Measurements from ENCODE around the gene N4BP3. TPM values are rescaled to one million over a fixed set of nuclear protein-coding genes. Genes with fewer than 3 reads are reported as not detected.

Gene N4BP3
- total RNA-seq, 1 donor from 2014 or later: 22.2 TPM

DNA sequence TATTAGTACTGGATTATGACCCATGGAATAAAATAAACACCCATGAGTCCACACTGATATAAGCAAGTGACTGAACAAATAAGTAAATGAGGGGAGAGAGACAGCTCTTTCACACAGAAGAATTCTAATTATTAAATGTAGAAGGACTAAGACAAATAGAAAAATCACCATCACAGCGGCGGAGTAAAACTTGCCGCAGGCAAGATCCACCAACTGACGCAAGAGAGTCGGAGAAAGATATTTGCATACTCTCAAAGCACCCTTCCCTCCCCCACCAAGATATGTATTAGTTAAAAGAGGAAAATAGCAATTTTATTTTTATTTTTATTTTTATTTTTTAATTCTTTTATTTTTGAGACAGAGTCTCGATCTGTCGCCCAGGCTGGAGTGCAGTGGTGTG, 14.6 kb upstream of the N4BP3 start:
- no peak for DNase-seq (ENCODE audit: low read depth in 2 of 2)

DNA sequence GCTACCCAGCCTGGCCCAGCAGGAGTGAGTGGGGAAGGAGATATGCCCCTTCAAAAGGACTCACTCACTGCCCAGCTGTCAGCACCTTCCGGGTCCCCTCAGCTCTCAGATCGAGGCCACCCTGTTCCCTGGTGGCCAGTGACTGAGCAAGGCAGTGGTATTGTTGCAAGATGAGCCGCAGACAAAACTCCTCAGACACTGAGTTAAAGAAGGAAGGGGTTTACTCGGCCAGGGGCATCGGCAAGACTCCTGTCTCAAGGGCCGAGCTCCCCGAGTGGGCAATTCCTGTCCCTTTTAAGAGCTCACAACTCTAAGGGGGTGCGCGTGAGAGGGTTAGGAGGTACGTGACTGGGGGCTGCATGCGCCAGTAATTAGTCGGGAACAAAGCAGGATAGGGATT, 9.7 kb upstream of the N4BP3 start:
- no peak for DNase-seq (ENCODE audit: low read depth in 2 of 2)

DNA sequence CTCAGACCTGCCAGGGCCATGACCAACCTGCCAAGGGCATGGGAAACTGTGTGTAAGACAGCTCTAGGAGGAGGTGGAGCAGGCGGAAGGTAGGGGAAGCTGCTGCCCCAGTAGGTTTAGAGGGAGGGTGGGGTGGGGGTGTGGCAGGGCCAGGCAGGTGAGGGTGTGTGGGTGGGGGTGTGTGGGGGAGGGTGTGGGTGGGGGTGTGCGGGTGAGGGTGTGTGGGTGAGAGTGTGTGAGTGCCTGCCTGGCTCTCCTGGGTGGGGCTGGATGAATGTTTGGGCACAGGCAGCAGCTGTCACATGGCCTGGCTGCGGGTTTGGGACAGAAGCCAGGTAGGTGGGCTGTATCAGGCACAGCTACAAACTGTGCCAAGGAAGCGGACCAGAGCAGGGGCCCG, 8.8 kb upstream of the N4BP3 start:
- no peak for DNase-seq (ENCODE audit: low read depth in 2 of 2)

DNA sequence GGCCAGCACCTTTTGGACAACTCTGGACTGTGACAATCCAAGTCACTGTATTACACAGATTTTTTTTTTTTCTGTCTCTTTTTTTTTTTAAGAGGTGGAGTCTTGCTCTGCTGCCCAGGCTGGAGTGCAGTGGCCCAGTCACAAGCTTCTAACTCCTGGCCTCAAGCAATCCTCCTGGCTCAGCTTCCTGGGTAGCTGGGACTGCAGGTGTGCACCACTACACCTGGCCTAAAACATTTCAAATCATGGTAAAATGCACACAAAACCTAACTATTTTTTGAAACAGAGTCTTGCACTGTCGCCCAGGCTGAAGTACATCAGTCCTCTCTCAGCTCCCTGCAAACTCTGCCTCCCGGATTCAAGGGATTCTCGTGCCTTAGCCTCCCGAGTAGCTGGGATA, 7.2 kb upstream of the N4BP3 start:
- DNase-seq (ENCODE audit: low read depth in 2 of 2): no peak

DNA sequence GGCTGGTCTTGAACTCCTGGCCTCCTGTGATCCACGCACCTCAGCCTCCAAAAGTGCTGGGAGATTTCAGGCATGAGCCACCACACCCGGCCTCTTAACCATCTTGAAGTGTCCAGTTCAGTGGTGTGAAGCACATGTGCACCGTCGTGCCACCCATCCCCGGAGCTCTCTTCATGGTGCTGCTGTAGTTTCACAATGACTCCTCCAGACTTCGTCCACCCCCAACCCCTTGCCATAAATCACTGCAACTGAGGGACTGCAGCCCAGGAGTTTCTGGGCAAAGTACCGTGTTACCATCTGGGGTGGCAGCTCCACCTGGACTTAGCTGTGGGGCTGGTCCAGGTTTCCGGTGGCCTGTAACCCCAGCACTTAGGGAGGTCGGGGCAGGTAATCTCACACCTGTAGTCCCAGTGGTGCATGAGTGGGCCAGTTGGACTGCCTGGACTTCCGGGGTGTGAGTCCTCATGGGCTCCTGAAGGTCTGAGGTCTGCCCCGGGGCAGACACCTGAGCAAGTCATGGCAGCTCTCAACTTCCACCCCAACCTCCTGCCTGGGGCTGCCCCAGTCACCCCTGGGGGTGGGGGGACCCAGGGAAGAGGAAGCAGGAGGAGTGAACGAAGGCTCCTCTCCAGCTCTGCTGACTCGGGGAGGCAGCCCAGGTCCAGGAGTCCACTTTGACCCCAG, 6.6 kb upstream of the N4BP3 start:
- no peak for DNase-seq (ENCODE audit: low read depth in 2 of 2)

DNA sequence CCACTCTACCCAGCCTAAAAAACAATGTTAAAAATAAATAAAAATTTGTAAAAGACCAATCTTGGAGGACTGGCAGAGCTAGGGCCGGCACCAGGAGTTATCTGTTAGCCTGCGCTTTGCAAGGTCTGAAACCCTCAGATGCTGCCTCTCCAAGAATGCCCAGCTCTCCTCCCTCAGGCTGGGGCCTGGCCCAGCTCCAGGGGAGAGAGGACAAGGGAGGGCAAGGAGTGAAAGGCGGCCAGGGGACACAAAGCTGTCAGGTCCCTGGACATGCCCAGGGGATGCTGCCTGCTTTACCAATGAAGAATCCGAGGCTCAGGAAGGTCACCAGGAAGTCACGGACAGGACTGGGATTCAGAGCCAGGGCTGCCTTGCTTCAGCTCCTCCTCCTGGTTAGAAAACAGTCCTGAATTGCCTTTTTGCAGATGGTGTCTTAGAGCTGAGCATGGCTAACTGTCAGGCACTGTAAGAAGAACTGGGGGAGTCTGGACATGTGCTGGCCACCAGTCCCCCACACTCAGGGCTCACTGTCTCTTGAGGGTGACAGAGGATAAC, 5.5 kb upstream of the N4BP3 start:
- no peak for DNase-seq (ENCODE audit: low read depth in 2 of 2)

DNA sequence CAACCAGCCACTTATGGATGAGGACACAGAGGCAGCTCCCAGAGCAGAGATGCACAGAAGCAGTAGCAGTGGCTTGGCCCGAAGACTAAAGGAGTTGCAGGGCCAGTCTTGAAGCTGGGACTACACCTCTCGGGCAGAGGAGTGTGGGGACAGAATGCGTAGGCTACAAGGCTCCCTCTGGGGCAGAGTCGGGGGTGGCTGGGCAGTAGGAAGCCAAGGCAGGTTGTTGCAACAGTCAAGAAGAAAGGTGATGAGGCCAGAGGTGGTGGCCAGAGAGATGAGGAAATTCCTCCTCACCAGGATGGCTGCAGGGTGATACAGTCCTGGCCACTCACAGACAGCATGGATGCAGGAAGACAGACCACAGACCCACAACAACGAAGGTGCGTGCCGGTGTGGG, 4.9 kb upstream of the N4BP3 start:
- DNase-seq (ENCODE audit: low read depth in 2 of 2): no peak

DNA sequence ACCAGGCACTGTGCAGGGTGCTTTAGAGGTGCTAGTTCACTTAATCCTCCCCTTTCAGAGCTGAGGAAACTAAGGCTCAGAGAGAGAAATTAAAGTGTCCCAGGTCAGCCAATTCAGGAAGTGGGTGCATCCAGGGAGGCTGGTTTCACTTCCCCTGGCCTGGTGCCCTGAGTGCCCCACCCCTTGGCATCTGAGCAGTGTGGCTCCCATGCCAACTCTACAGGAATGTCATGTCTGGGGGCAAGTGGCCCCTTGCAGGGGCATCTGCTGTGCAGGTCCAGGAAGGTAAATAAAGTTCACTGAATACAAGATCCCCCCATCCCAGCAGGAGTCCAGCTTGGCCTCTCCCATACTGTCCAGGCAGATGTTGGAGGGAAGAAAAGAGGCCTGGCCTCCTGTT, 4.4 kb upstream of the N4BP3 start:
- DNase-seq (ENCODE audit: low read depth in 2 of 2): no peak

DNA sequence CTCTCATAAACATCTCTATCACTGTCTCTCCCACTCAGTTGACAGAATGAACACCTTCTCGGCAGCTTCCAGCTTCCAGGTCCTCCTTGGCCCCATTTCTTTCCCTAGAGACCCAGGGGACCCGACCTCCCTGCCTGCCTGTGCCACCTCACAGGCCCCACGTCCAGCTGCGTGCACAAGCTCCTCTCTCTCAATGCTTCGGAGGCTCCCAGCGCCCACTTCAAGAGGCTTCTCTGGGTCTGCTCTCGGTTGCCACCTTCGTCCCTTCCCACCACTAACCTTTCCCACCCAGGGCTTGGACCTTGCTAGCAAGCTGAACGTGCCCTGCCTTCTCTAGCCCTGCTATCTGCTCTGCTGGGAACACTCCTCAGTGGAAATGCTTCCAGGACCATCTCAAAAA, 2.8 kb upstream of the N4BP3 start:
- DNase-seq (ENCODE audit: low read depth in 2 of 2): no peak

DNA sequence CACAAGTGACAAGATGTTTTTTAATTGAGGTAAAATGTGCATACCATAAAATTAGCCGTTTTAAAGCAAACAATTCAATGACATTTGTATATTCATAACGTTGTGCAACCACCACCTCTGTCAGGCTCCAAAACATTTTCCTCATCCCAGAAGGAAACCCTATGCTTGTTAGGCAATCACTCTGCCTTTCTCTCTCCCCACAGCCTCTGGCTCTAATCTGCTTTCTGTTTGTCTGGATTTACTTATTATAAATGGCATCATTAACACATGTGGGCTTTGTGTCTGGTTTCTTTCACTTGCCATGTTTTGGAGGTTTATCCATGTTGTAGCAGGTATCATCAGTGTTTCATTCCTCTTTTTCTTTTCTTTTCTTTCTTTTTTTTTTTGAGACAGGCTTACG, 1.4 kb upstream of the N4BP3 start:
- no peak for DNase-seq (ENCODE audit: low read depth in 2 of 2)

DNA sequence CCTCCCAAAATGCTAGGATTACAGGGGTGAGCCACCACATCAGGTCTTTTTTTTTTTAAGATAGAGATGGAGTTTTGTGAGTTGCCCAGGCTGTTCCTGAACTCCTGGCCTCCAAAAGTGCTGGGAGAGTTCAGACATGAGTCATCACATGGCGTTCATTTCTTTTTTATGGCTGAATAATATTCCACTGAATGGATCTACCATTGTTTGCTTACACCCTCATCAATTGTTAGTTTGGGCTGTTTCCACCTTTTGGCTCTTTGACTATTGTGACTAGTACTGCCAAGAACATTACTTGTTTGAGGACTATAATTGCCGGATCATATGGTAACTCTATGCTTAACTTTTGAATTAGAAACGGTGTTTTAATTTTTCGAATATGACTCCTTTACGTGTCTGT, 787 bp upstream of the N4BP3 start:
- no peak for DNase-seq (ENCODE audit: low read depth in 2 of 2)

DNA sequence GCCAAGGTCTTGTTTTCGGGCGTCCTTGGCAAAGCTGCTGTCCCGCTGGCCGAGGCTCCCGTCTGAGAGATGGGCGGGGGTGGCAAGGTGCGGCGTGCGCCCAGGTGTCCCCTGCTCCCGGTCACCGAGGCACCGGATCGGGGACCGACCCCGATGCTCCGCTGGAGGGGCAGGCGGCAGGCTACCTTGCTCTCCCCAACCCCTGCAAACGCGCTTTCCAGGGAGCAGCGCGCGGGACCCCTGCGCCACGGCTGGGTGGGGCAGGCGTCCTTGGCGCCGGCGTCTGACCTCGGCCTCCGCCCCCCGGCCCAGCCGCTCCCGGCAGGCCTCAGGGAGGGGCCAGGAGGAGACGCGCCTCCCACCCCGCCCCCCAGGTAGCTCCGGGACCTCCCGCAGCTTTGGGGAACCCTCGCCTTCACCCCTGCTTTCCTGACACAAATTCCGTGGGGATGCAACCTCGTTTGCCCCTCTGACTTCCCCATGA, 551 bp downstream of the N4BP3 start:
- DNase-seq (ENCODE audit: low read depth in 2 of 2): no peak

DNA sequence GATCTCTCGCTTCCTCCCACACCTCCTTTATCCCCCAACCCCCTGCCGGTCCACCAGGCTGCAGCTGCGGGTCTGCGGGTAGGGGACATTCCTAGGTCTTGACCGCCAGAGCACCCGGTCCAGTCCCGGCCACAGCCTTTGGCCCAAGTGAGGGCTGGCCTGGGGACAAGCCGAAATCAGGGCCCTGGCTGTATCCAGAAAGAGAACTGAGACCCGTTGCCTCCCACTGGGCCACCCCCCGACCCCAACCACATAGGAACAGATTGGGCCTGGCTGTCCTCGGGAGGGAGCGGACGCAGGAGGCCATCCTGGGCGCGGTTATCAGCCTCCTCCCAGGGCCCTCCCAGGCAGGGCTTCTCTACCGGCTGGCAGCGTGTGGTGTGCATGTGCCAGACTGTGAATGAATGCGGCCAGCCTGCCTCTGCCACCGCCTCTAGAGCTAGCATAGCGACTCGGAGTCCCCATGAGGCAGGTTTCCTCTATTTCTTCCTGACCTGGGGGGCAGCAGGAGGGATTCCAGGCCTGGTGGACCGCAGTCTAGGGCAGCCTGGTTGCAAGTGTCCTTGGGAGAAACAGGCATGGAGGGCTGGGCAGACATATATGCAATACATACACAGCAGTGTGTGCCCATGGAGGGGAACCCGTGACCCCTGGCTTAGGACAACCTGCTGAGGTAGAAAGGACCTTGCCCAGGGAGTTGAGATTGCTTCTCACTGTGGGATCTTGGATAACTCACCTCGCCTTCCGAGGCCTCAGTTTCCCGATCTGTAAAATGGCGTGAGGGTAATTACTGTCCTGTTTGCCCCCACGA, 1.2 kb downstream of the N4BP3 start:
- DNase-seq (ENCODE audit: low read depth in 2 of 2): peak in 1 of 2 donors; percentile 30

DNA sequence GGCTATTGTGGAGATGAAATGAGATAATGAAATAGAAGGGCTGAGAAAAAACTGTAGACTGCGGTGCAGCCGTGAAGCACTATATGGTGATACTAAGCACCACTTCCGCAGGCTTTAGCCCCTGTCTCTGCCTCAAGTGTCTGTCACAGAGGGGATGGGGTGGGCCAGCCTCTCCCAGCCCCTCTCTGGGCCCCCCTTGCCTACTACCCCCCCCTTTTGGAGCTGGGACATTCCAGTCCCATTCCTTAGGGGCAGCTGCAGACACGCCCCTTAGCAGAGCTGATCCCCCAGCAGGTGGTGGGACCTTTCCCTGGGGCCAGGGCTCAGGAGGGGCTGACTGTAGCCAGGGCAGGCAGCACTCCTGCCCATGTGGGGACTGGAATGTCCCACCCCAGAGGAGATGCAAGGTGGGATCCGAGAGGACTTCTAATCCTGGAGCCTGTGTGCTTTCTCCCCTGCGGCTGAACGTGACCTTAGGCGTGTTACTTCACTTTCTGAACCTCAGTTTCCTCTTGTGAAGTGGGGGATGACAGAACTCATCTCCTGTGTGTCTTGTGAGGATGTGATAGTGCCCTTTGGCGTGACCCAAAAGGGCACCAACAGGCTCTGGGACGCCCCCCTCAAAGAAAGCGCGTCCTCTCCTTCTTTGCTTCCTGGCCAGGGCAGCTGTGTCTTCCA, 1.9 kb downstream of the N4BP3 start:
- DNase-seq (ENCODE audit: low read depth in 2 of 2): no peak

DNA sequence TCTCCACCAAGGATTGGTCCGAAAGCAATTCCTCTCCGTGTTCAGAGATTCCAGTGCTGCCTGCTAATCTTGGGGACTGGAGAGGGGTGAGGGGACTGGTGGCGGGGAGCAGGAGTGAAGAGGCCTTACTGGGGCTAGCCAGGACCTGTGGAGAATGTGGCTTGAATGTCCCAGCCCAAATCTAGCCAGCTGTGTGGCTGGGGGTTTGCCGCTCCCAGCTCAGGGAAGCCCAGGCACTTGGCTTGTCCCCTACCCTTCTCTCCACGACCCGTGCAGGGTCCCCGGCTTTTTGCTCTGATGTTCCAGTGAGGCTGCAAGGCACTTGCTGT, 2.4 kb downstream of the N4BP3 start:
- no peak for DNase-seq (ENCODE audit: low read depth in 2 of 2)

DNA sequence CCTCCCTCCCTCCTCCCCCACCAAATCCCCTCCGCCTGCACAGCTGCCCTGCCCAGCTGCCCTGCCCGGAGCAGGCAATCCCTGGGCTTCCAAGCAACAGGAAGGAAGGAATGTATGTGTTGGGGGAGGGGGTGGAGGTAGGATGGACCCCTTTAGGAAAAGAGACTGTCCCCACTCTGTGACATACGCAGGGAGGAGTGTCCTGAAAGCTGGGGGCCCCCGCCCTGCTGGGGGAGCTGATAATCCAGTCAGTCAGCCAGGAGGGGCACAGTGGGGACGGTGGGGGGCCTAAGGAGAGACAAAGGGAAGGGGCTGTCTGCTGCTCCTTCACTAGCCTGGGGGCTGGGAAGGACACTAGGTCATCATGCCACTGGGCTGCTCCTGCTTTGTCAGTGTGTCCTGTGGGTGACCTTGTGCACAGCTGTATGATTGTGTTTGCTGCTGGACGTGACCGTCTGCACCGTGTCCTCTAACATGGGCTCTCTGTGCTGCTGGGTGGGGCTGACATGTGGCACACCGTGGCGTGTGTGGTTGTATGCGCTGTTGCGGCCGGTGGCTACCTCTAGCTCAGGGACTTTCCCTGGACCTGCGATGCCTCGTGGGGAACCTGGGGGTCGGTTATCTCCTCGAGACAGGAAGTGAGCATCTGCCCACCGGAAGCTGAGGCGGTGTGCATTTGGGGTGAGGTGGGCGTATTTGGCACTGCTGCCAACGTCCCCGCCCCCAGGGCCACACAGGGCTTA, 3.0 kb downstream of the N4BP3 start:
- DNase-seq (ENCODE audit: low read depth in 2 of 2): peak; percentile 43 to 55

DNA sequence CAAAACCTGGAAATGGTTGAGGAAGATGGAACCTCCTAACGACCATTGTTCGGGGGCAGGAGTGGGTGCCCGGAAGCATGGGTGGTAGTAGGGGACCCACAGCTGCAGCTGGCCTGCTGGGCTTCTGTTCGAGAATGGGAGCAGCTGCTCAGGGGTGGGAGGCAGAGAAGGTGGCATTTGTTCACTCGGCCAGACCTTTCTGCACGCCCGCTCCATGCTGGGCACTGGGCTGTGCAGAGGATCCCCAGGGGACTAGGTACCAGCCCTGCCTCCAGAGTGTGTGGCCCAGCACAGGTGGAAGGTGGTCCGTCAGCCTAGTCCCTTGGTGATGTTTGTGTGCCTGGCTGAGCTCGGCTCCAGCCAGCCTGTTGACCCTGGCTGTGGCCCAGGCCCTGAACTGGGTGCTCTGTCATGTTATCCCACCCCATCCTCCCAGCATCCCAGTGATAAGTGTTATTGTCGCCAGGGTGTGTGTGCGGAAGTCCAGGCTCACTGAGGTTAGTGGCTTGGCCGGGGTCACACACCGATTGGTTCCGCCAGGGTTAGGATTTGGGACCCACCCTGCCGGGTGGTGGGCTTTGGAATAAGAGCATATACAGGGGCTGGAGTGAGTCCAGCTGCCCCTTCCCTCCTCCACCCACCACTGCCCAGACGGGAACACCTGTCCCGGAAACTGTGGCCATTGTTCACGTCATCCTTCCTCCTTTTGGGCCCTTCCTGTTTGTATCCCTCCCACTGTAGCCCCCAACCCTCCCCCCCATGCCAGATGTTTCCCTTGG, 4.8 kb downstream of the N4BP3 start:
- DNase-seq (ENCODE audit: low read depth in 2 of 2): peak; percentile 80 to 89

DNA sequence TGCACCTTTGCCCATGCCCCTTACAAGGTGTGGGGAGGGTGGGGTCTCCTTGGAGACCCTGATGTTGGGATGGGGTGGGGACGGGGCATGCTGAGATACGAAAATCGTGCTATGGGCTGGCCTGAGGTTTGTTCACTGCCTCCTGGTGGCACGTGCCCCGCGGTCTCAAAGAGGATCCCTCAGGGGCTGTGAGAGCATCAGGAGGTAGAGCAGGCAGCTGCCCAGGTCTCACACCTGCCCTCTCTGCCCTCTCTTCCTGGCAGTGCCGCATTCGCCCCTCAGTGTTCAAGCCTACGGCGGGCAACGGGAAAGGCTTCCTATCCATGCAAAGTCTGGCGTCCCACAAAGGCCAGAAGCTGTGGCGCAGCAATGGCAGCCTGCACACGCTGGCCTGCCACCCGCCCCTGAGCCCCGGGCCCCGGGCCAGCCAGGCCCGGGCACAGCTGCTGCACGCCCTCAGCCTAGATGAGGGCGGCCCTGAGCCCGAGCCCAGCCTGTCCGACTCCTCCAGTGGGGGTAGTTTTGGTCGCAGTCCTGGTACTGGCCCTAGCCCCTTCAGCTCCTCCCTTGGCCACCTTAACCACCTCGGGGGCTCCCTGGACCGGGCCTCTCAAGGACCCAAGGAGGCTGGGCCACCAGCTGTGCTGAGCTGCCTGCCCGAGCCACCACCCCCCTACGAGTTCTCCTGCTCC, 6.7 kb downstream of the N4BP3 start:
- no peak for DNase-seq (ENCODE audit: low read depth in 2 of 2)

DNA sequence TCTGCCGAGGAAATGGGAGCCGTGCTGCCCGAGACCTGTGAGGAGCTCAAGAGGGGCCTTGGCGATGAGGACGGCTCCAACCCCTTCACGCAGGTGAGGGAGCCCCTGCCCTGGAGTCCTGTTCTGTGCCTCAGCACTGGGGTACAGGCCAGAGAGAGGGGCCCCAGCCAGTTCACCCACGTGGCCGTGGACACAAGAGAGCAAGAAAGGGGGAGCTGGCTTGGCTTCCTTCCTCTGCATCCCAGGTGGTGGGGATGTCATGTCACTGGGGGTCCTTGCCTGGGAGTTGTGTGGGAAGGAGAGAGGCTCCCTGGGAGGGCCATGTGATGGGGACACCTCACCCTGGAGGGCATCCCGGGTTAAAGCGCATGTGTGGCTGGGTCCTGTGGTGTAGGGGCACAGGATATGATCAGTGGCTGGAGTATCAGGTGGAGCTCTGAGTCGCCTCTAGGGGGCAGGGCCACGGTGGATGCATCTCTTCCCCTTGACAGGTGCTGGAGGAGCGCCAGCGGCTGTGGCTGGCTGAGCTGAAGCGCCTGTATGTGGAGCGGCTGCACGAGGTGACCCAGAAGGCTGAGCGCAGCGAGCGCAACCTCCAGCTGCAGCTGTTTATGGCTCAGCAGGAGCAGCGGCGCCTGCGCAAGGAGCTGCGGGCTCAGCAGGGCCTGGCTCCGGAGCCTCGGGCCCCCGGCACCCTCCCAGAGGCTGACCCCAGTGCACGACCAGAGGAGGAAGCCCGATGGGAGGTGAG, 7.5 kb downstream of the N4BP3 start:
- peak; percentile 27 to 55 for DNase-seq (ENCODE audit: low read depth in 2 of 2)
